ENCODE data around the gene KANSL1L.

The KANSL1L gene

GRCh38 chr2:210038078-210038477 is 133.1 kb downstream of the KANSL1L start:
- Histone ChIP-seq H3K9me3 (ENCODE audit: control insufficient read depth, insufficient read depth, low read length) (no peaks in the 10 kb centered on the region), H3K9me2 (replicated peaks; ENCODE audit: control insufficient read depth, low read length) (no peaks in the 10 kb centered on the region), H3F3A (ENCODE audit: control insufficient read depth, insufficient read depth) (peaks cover under 1% of the 10 kb centered on the region; the same call in 1 of the 2 replicates), H3K4me2 (ENCODE audit: low read length) (no peak overlapping the region), H3K79me2 (ENCODE audit: control insufficient read depth, low read length) (no peaks in the 10 kb centered on the region), H3K36me3 (ENCODE audit: control insufficient read depth, low read length) (no peaks in the 10 kb centered on the region), H4K20me1 (ENCODE audit: control insufficient read depth, insufficient read depth, low read depth, low read length) (no peaks in the 10 kb centered on the region), H3K4me1 (ENCODE audit: control insufficient read depth, low read length) (no peaks in the 10 kb centered on the region), H3K27me3 (ENCODE audit: control insufficient read depth, low read length) (no peaks in the 10 kb centered on the region), H3K4me3 (ENCODE audit: low read length) (no peak overlapping the region), H3K27ac (ENCODE audit: low read depth, low read length) (no peak overlapping the region)
- TF ChIP-seq EZH2phosphoT487 (IDR thresholded peaks at IDR 0.05; ENCODE audit: borderline replicate concordance, low read length), result no peak
- no peak for TF ChIP-seq CTCF (IDR thresholded peaks at IDR 0.05; ENCODE audit: low read depth, low read length, poor library complexity, severe bottlenecking)

GRCh38 chr2:210035679-210036078 is 135.5 kb downstream of the KANSL1L start:
- Histone ChIP-seq H3K79me2 (ENCODE audit: control insufficient read depth, low read length) (no peaks in the 10 kb centered on the region), H3K9me3 (ENCODE audit: control insufficient read depth, insufficient read depth, low read length) (no peaks in the 10 kb centered on the region), H3K27ac (ENCODE audit: low read depth, low read length) (no peak overlapping the region), H3F3A (ENCODE audit: control insufficient read depth, insufficient read depth) (peaks cover 5% of the 10 kb centered on the region; the same call in 1 of the 2 replicates), H3K36me3 (ENCODE audit: control insufficient read depth, low read length) (no peaks in the 10 kb centered on the region), H3K4me1 (ENCODE audit: control insufficient read depth, low read length) (no peaks in the 10 kb centered on the region), H3K9me2 (replicated peaks; ENCODE audit: control insufficient read depth, low read length) (no peaks in the 10 kb centered on the region), H3K4me2 (ENCODE audit: low read length) (no peak overlapping the region), H4K20me1 (ENCODE audit: control insufficient read depth, insufficient read depth, low read depth, low read length) (no peaks in the 10 kb centered on the region), H3K27me3 (ENCODE audit: control insufficient read depth, low read length) (no peaks in the 10 kb centered on the region), H3K4me3 (ENCODE audit: low read length) (no peak overlapping the region)
- no peak for TF ChIP-seq EZH2phosphoT487 (IDR thresholded peaks at IDR 0.05; ENCODE audit: borderline replicate concordance, low read length)
- TF ChIP-seq CTCF (IDR thresholded peaks at IDR 0.05; ENCODE audit: low read depth, low read length, poor library complexity, severe bottlenecking), result no peak

GRCh38 chr2:210034087-210034683 is 137.0 kb downstream of the KANSL1L start:
- Histone ChIP-seq H3K9me2 (replicated peaks; ENCODE audit: control insufficient read depth, low read length) (no peaks in the 10 kb centered on the region), H3F3A (ENCODE audit: control insufficient read depth, insufficient read depth) (peaks cover 5% of the 10 kb centered on the region; the same call in 1 of the 2 replicates), H3K36me3 (ENCODE audit: control insufficient read depth, low read length) (no peaks in the 10 kb centered on the region), H3K27me3 (ENCODE audit: control insufficient read depth, low read length) (no peaks in the 10 kb centered on the region), H3K4me2 (ENCODE audit: low read length) (no peak overlapping the region), H3K27ac (ENCODE audit: low read depth, low read length) (no peak overlapping the region), H3K4me1 (ENCODE audit: control insufficient read depth, low read length) (no peaks in the 10 kb centered on the region), H3K4me3 (ENCODE audit: low read length) (no peak overlapping the region), H3K79me2 (ENCODE audit: control insufficient read depth, low read length) (no peaks in the 10 kb centered on the region), H4K20me1 (ENCODE audit: control insufficient read depth, insufficient read depth, low read depth, low read length) (no peaks in the 10 kb centered on the region), H3K9me3 (ENCODE audit: control insufficient read depth, insufficient read depth, low read length) (no peaks in the 10 kb centered on the region)
- TF ChIP-seq EZH2phosphoT487 (IDR thresholded peaks at IDR 0.05; ENCODE audit: borderline replicate concordance, low read length), result no peak

GRCh38 chr2:210028178-210028577 is 143.0 kb downstream of the KANSL1L start:
- TF ChIP-seq CTCF (IDR thresholded peaks at IDR 0.05; ENCODE audit: low read depth, low read length, poor library complexity, severe bottlenecking) (no peak), EZH2phosphoT487 (IDR thresholded peaks at IDR 0.05; ENCODE audit: borderline replicate concordance, low read length) (no peak)
- Histone ChIP-seq H3K27ac (ENCODE audit: low read depth, low read length) (no peak overlapping the region), H4K20me1 (ENCODE audit: control insufficient read depth, insufficient read depth, low read depth, low read length) (no peaks in the 10 kb centered on the region), H3K4me2 (ENCODE audit: low read length) (no peak overlapping the region), H3K4me1 (ENCODE audit: control insufficient read depth, low read length) (no peaks in the 10 kb centered on the region), H3K27me3 (ENCODE audit: control insufficient read depth, low read length) (no peaks in the 10 kb centered on the region), H3K36me3 (ENCODE audit: control insufficient read depth, low read length) (peaks cover 22% of the 10 kb centered on the region), H3K4me3 (ENCODE audit: low read length) (no peak overlapping the region), H3F3A (ENCODE audit: control insufficient read depth, insufficient read depth) (peaks cover 5% of the 10 kb centered on the region; the same call in 1 of the 2 replicates), H3K9me3 (ENCODE audit: control insufficient read depth, insufficient read depth, low read length) (no peaks in the 10 kb centered on the region), H3K9me2 (replicated peaks; ENCODE audit: control insufficient read depth, low read length) (no peaks in the 10 kb centered on the region), H3K79me2 (ENCODE audit: control insufficient read depth, low read length) (no peaks in the 10 kb centered on the region)
